K562 (cell line): ENCODE measurements around the gene LRRC26. TPM values are rescaled to one million over a fixed set of nuclear protein-coding genes. Genes with fewer than 3 reads are reported as not detected.
A peak's percentile ranks its signal among the peaks of the same experiment; 100 is the strongest.

Source experiments
- CBFA2T2 ChIP-seq: fragments of 450-650 bp; conservative IDR thresholded peaks from 2 replicates; pipeline ENCODE4 v1.6.1; 2017; ENCODE audit warnings: mild to moderate bottlenecking
- CBX8 ChIP-seq: fragments of 200-600 bp; sonication (generic); IDR thresholded peaks from 2 replicates; pipeline ENCODE4 v1.6.1; 2012; ENCODE audit warnings: borderline replicate concordance, mixed run types, low read depth, mild to moderate bottlenecking, moderate library complexity, mixed read lengths, low read length, control low read depth, inconsistent platforms; ENCODE audit not compliant: poor library complexity, severe bottlenecking; ENCODE audit errors: extremely low read depth
- DMBX1 ChIP-seq: fragments of 250-450 bp; sonication (Bioruptor Pico); IDR thresholded peaks from 2 replicates; pipeline ENCODE4 v1.8.0; 2022; ENCODE audit warnings: inconsistent platforms, mild to moderate bottlenecking, moderate library complexity, borderline replicate concordance
- HCFC1 ChIP-seq: IDR thresholded peaks from 2 replicates; pipeline ENCODE4 v1.6.1; 2012; ENCODE audit warnings: low read depth, low read length, improper control_type of control experiment
- HNRNPK ChIP-seq: fragments of 200-400 bp; formaldehyde crosslinking; IDR thresholded peaks from one replicate; pipeline ENCODE4 v1.6.1; 2018; ENCODE audit warnings: mild to moderate bottlenecking, low read depth, low read length; ENCODE audit not compliant: poor library complexity, severe bottlenecking
- NCOA1 ChIP-seq: fragments of 450-650 bp; IDR thresholded peaks from 2 replicates; pipeline ENCODE4 v1.6.1; 2016; ENCODE audit warnings: low read depth
- ZFX ChIP-seq: sonication (generic); formaldehyde crosslinking; IDR thresholded peaks from 2 replicates; pipeline ENCODE4 v1.8.0; 2022; ENCODE audit warnings: mild to moderate bottlenecking, missing genetic modification reagents, moderate library complexity
- ZNF217 ChIP-seq: sonication (generic); formaldehyde crosslinking; IDR thresholded peaks from 2 replicates; pipeline ENCODE4 v1.8.0; 2022; ENCODE audit warnings: mild to moderate bottlenecking, missing genetic modification reagents
- ZNF561 ChIP-seq: fragments of 450-650 bp; formaldehyde crosslinking; conservative IDR thresholded peaks from 2 replicates; pipeline ENCODE4 v1.4.0; 2020; ENCODE audit warnings: mild to moderate bottlenecking, moderate library complexity
- ZNF740 ChIP-seq, 3 experiments: fragments of 200-800 bp in 1 of 3; sonication (Bioruptor generic) in 1 of 3; sonication (generic) in 1 of 3; formaldehyde crosslinking in 1 of 3; IDR thresholded peaks; 2 replicates each; pipeline versions ENCODE4 v1.6.1 to v1.8.0; 2016 to 2022; ENCODE audit warnings: mild to moderate bottlenecking in 2 of 3, missing compliant biosample characterization in 2 of 3, missing genetic modification characterization in 2 of 3, missing genetic modification reagents in 1 of 3
- polyA plus RNA-seq, 8 experiments: library from polyadenylated mRNA; depleted of rRNA in 4 of 8; stranded (reverse) in 5 of 8; unstranded in 3 of 8; fragments of >200 nt; fragmentation: Nextera tagmentation in 2 of 8; fragmentation: Illumina TruSeq in 1 of 8; extraction: Ambion mirVana in 2 of 8; extraction: Trizol in 1 of 8; gene quantifications; 2 replicates each; pipeline versions ENCODE4 v1.2.1 to v1.2.3, GENCODE V29; 2011 to 2014; ENCODE audit warnings: inconsistent platforms in 1 of 8, missing spikeins in 1 of 8
- total RNA-seq, 7 experiments: library from RNA; depleted of rRNA in 6 of 7; stranded (reverse); fragments of >200 nt in 6 of 7; fragmentation: Illumina TruSeq in 2 of 7; extraction: Trizol in 2 of 7; gene quantifications; 2 replicates each; pipeline versions ENCODE4 v1.2.1 to v1.2.3, GENCODE V29; 2011 to 2021; ENCODE audit warnings: low replicate concordance in 1 of 7

The LRRC26 gene
- total and polyA plus RNA-seq, 9 of the 15 experiments (the other 6 are each of a cell fraction or from before 2014, with no cell fraction given) = not detected

- TF ChIP-seq CBX8 (no peak), ZNF217 (CRISPR knock-in tag) (no peak), NCOA1 (no peak), ZNF561 (CRISPR knock-in tag) (no peak), HCFC1 (peak; percentile 86), DMBX1 (CRISPR knock-in tag) (no peak), CBFA2T2 (no peak), ZFX (CRISPR knock-in tag) (peak; percentile 88), HNRNPK (no peak), ZNF740 (CRISPR knock-in tag; IDR thresholded peaks at IDR 0.05) (no peak), ZNF740 (tag; IDR thresholded peaks at IDR 0.05) (no peak)
These were observed 35.5 kb upstream of the LRRC26 start, which contains the start of the genes NDOR1 and TMEM203 (continued) for GRCh38 chr9:137205126-137206069.
